TTC549 (cell line): ENCODE data around the gene PLRG1.

Experiments used
- FAIRE-seq: peaks from 2 replicates; lab custom pipeline; 2012; peaks lifted over from hg19 to GRCh38; lab: Jason Lieb, UNC

Gene PLRG1

GRCh38 chr4:154517591-154517990, 32.6 kb downstream of the PLRG1 start:
- no peak for FAIRE-seq

DNA sequence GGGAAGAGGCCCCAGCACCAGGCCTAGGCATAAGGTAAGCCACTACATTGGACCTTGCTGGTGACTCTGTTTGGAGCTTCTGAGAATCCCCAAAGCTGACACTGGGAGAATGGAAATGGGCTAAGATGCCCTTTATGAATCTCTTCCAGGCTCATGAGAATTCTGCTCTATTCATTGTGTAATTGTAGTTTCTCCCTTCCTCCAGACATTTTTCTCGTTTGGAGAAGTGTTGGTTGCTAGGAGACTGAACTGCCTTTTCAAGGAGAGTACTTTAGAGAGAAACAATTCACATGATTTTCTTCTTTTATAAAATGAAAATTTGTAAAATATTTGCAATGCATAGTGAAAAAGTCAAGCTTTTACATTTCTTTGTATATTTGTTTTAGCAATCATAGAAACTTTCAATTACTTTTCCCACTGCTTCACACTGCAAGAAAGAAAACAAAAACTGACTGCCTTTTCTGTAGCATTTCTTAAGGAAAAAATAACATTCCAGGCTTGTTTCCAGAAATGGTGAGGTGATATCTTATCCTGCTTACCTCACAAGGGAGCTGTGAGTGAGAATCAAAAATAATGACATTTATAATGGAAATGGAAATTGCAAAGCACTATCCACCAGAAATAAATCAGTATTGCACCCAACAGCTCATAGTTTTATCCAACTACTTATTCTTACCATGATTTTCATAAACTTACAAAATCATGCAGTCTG, 33.7 kb downstream of the PLRG1 start:
- FAIRE-seq: no peak

GRCh38 chr4:154511981-154512380, 38.2 kb downstream of the PLRG1 start:
- FAIRE-seq: no peak

GRCh38 chr4:154511548-154511947, 38.7 kb downstream of the PLRG1 start:
- FAIRE-seq: no peak

DNA sequence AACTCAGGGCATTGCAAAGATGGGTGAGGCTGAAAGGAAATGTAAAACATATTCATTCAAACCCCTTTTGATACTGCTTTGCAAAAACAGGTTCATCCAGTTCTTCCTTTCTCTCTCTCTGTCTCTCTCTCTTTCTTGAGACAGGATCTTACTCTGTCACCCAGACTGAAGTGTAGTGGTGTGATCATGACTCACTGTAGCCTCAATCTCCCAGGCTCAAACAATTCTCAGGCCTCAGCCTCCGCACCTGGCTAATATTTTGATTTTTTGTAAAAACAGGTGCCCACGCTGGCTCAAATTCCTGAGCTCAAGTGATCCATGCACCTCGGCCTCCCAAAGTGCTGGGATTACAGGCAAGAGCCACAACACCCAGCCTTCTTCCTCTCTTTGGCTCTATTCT, 43.0 kb downstream of the PLRG1 start:
- no peak for FAIRE-seq

GRCh38 chr4:154506253-154506652, 43.9 kb downstream of the PLRG1 start:
- FAIRE-seq: no peak

- no peak for FAIRE-seq
These were observed 46.6 kb downstream of the PLRG1 start for GRCh38 chr4:154503598-154503997.

DNA sequence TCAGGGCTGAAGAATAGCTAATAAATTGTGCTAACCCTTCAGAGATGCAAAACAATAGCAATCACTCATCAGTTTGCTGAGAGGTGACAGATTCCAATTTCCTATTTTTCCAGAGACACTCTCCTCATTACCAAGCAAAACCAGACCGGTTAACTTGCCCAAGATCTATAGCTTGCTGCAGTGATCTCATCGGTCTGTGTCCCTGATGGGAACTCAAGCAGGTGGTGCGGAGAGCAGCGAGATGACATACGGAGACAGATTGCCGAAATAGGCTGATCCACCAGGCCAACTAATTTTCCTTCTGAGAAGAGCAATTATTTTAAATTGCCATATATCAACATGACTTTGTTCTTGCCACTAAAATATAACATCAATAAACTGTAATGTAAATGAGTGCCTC, 48.1 kb downstream of the PLRG1 start:
- FAIRE-seq: no peak

- no peak for FAIRE-seq
These were observed 52.3 kb downstream of the PLRG1 start for GRCh38 chr4:154497889-154498288.

DNA sequence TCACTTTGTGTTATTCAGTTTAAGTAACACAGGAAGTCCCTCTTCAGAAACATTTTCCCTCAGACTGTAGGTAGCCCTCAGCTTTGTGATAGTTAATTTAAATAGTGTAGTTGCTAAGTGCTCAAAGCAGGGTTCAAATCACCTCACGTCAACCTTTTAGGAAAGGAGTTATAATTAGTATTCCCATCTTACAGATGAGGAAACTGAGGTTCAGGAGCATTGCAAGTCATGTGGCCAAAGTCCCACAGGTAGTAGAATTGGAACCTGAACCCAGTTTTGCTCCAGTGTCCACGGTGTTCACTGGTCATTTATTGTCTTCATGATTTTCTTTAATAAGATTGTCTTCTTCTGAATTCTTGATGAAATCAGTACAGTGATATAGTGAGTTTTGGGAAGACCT, 54.3 kb downstream of the PLRG1 start:
- FAIRE-seq: no peak

GRCh38 chr4:154492288-154492687, 57.9 kb downstream of the PLRG1 start:
- FAIRE-seq: no peak

GRCh38 chr4:154491341-154492271, 58.6 kb downstream of the PLRG1 start, which contains the start of gene DCHS2:
Gene DCHS2 (minus strand): TSS chr4:154491799. CDS start chr4:154491355, 444 bp downstream.
- FAIRE-seq: no peak

DNA sequence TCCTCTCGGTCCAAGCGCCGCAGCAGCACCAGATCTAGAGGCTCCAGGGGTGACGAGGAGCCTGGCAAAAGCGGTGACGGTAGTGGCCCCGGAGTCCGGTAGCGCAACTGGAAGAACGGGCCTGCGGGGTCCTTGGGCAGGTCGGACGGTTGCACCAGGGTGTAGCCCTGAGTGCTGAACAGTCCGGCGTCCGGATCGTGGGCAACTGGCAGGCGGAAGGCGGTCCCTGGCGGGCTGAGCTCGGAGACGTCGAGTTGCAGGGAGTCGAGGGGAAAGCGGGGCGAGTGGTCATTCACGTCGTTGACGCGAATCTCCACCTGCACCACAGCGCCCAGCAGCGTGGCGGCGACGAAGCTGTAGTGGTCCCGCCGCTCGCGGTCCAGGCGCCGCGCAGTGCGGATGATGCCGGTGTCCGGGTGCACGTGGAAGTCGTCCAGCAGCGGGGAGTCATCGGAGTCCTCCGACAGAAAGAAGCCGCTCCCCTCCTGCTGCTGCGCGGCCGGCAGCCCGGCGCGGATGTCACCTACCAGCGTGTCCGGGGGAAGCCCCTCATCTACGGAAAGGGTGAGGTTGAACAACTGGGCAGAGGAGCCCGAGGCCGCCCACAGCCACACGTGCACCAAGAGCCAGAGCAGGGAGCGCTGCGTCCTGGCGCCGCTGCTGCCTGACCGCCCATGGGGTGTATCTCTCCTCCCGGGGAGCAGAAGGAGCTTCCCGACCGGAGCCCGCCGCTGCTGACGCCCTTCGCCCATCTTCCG, 59.4 kb downstream of the PLRG1 start:
- no peak for FAIRE-seq

DNA sequence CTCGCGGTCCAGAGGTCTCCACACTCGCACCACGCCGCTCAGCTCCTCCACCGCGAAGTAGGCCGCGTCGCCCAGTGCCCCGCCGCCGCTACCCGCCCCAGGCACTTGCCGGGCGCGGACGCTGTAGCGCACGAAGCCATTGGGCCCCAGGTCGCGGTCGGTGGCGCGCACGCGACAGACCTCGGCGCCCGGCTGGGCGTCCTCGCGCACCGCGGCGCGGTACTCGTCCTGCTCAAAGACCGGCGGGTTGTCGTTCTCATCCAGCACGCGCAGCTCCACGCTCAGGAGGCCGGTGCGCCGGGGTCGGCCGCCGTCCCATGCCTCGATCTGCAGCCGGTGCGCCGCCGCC, 60.0 kb downstream of the PLRG1 start:
- FAIRE-seq: no peak

GRCh38 chr4:154489558-154490233, 60.5 kb downstream of the PLRG1 start:
- FAIRE-seq: no peak

DNA sequence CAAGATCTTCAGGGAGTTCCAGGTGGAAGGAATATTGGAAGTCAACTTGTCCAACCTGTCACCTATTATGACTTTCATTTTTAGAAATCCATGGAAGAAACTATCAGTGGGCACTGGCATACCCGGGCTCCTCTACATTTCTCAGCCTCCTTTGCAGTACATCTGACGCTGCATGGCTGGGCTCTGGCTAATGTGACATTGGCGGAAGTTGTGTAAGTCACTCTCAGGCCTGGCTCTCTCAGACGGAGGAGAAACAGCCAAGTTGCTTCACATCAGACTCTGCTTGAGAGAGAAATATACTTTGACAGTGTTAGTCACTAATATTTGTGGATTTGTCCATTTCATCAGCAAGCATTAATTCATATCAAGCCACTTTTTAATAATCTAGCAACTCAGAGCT, 63.1 kb downstream of the PLRG1 start:
- no peak for FAIRE-seq

GRCh38 chr4:154485127-154485773, 65.0 kb downstream of the PLRG1 start:
- no peak for FAIRE-seq
